Ishikawa (cell line): Measurements from ENCODE around the gene DMD.

Experiments
- EP300 ChIP-seq: IDR thresholded peaks from 2 replicates; pipeline ENCODE4 v1.6.1; 2012; ENCODE audit warnings: borderline replicate concordance
- MAX ChIP-seq: IDR thresholded peaks from 2 replicates; pipeline ENCODE4 v1.6.1; 2012
- NFIC ChIP-seq: IDR thresholded peaks from 2 replicates; pipeline ENCODE4 v1.6.1; 2012
- RAD21 ChIP-seq: IDR thresholded peaks from 2 replicates; pipeline ENCODE4 v1.6.1; 2012; ENCODE audit warnings: low read depth
- REST ChIP-seq: IDR thresholded peaks from 2 replicates; pipeline ENCODE4 v1.6.1; 2012; ENCODE audit warnings: low read depth, mild to moderate bottlenecking
- TCF12 ChIP-seq: IDR thresholded peaks from 2 replicates; pipeline ENCODE4 v1.6.1; 2012; ENCODE audit warnings: low read depth

GRCh38 chrX:32281853-32282252, 929.5 kb downstream of the DMD start:
- TF ChIP-seq RAD21 (no peak), EP300 (no peak), TCF12 (no peak), NFIC (no peak), REST (no peak), MAX (no peak)
